ENCODE data around the gene CACNB4.
"Not testable (repeated sequence)": the region's sequence is repeated elsewhere in the genome, so short reads cannot be mapped to it uniquely, and the experiment has no call there.

Gene CACNB4

DNA sequence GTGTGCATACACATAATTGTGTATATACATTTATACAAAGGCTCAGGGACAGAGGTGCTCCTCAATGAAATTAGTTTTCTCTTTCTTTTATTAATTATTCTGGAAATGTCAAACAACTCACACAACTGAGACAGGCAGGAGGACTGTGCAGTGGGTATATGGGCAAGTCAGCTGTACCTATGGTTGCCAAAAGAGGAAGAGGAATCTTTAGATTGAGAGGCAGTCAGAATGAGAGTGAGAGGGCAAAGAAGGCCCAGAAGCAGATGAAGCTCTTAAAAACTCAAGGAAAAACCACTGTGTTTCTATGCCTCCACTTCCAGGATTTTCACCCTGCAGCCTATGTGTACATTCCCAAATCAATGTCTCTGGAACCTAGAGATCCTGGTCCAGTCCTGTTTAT is 79.1 kb downstream of the CACNB4 start:
- no peak for DNase-seq (ENCODE audit: low spot score)

DNA sequence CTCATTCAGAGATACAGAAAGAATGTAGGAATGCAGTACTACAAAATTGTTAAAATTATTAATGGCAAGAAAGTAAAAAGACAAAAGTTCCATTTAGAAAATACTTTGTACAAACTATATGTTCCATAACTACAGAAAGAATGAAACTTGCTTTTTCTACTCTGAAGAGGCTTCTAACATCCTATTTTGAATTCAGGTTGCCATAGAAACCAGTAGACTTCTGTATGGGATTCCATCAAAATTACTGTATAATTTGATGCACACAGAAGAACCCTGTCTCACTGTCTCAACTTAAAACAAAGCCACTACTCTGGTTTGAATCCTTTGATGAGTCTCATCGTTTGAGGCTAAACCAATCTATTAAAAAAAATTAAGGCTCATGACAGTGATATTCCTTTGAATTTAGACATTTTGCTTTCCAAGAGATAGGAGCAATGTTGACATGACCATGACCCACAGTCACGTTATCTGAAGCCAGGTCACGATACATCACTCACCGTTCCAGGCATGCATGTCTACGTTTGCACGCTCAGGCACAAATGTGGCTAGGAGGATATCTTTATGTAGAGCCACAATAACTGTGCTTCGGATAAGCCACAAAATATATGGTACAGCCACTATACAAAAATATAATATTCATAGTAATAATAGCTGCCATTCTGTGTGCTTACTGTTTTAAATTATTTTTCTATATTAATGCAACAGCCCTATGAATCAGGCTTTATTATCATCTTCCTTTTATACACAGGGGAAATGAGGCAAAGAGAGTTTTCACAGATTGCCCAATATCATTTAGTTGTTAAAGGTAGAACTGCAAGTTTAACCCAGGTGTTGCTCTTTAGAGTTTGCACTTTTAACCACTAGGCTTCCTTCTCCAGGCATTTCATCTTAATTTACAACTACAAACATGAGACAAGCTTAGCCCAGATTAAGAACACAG is 82.4 kb downstream of the CACNB4 start:
- DNase-seq (ENCODE audit: low spot score) = no peak

DNA sequence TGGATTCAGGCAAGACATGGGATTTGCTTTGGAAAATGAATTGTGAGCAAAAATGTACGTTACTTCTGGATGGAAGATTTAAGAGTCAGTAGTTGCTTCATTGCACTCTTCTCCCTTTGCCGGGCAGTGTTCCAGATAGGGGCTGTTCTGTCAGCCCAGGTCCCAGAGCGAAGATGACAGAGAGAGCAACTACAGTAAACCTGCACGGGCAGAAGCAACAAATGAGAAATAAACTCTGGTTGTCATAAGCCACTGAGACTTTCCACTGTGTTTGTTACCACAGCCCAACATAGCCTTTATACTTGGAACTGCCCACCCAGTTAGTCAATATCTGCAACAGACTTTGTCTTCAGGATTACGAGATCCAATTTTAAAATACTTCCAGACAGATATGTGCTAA is 83.3 kb downstream of the CACNB4 start:
- no peak for DNase-seq (ENCODE audit: low spot score)

DNA sequence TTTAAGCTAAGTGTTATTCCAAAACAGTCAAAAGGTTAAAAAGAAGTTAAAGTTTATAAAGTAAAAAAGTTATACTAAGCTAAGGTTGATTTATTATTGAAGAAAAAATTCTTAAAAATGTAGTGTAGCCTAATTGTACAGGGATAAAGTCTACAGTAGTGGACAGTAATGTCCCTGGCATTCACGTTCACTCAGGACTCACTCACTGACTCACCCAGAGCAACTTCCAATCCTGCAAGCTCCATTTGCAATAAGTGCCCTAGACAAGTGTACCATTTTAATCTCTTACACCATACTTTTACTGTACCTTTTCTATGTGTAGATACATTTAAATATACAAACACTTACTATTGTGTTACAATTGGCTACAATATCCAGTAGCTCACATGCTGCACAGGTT is 86.1 kb downstream of the CACNB4 start:
- no peak for DNase-seq (ENCODE audit: low spot score)

DNA sequence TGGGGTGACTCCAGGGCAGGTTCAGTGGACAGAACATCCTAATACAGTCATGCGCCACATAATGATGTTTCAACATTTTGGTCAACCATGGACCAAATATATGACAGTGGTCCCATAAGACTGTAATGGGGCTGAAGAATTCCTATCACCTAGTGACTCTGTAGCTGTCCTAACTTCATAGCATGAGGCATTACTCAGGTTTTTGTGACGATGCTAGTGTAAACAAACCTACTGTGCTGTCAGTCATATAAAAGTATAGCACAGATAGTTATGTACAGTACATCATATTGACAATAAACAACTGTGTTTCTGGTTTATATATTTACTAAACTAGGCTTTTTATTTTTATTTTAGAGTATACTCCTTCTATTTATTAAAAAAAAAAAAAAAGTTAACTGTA is 87.1 kb downstream of the CACNB4 start:
- DNase-seq (ENCODE audit: low spot score) = no peak

DNA sequence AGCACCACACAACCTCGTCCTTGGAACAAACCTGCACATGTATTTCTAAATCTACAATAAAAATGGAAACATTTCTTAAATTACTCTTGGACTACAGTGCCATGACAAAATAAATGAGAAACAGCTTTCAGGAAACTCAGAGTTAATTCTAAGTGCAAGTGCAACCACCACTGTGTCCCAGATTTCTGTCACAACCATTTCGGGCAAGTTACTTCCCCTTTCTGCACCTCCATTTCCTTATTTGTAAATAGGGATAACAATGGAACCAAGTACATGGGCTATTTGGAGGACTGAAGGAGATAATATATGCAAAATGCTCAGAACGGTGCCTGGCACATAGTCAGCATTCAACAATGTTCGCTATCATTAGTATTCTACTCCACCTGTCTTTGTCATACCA is 93.2 kb downstream of the CACNB4 start:
- DNase-seq (ENCODE audit: low spot score) = no peak

DNA sequence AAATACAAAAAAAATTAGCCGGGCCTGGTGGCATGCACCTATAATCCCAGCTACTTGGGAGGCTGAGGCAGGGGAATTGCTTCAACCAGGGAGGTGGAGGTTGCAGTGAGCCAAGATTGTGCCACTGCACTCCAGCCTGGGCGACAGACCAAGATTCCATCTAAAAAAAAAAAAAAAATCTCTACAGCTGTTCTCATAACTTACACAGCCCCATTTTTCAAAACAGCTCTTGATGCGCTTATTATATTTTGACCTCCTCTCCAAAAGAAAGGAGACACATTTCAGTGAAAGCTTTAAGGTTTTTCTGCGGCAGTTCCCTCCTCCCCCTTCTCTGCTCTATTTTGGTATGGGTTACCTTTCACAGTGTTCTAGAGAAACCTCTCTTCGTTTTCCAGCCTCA is 95.6 kb downstream of the CACNB4 start:
- not testable (repeated sequence) for DNase-seq (ENCODE audit: low spot score)

DNA sequence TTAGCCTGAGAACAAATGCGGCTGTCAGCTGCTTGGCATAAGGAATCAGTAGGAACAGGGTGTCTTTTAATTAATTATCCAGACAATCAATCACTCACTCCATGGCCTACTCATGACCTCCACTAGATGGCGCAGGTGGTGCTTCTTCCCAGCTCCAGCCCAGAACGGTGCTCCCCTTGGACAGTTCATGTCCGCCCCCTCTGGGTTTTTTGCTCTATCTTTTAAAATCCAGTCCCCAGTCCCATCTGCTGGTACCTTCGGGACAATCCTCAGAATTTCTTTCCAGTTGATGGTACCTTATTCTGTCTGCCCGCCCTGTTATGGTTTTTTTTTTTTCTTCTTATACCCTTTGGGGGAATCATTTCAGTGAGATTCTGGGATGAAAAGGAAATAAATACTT is 99.8 kb downstream of the CACNB4 start:
- DNase-seq (ENCODE audit: low spot score) = peak; percentile 37

DNA sequence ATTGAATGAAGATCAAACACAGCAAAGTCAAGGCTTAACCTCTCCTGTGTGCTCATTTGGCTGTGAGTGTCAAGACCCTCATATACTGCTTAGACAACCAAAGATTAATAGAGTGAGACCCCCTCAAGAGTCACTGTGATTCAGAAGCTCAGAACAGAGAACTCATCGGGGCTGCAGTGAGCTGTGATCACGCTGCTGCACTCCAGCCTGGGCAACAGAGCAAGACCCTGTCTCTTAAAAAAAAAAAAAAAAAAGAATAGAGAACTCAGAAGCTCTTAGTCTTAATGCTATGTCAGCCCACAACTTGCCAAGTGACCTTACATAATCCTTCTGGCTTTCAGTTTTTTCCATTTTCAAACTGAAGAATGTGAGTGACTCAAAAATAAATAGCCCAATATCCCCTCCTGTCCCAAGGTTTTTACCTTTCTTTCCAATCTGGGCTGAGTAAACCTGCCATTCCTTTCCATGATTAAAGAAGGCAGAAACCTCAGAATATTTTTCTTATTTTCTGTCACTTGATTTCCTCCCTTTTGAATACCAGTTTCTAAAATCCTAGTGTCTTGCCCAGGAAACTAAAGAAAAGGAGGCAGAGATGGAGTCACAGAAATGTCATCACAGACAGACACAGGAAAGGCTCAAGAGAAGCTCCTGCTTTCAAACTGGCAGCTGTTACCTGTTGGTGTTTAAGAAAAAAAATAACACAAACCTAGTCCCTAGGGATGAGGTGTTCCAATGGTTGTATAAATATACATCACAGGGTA is 102.4 kb downstream of the CACNB4 start:
- DNase-seq (ENCODE audit: low spot score) = no peak

DNA sequence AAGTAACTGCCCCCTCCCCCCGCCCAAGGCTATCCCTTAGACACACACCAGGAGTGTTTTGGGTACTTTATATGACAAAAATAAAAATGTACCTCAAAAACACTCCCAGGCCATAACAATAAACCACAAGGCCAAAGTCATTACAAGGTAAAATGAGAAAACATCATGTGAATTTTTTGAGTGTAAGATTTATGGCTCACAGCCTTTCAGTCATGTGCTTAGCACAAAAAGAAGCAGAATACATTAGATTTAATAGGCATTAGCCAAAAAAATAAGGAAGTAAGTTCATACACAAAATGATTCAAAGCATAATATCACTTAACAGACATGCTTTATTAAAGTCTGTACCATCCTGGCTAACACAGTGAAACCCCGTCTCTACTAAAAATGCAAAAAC is 103.7 kb downstream of the CACNB4 start:
- DNase-seq (ENCODE audit: low spot score) = no peak

DNA sequence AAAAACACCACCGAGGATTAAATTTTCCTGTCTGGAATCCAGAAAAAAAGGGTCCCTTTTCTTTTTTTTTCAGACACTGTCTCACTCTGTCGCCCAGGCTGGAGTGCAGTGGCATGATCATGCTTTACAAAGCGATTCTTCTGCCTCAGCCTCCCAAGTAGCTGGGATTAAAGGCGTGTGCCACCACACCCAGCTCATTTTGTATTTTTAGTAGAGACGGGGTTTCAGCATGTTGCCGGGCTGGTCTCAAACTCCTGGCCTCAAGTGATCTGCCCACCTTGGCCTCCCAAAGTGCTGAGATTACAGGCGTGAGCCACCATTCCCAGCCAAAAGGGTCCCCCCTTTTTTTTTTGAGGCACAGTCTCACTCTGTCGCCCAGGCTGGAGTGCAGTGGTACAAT is 104.7 kb downstream of the CACNB4 start:
- not testable (repeated sequence) for DNase-seq (ENCODE audit: low spot score)

DNA sequence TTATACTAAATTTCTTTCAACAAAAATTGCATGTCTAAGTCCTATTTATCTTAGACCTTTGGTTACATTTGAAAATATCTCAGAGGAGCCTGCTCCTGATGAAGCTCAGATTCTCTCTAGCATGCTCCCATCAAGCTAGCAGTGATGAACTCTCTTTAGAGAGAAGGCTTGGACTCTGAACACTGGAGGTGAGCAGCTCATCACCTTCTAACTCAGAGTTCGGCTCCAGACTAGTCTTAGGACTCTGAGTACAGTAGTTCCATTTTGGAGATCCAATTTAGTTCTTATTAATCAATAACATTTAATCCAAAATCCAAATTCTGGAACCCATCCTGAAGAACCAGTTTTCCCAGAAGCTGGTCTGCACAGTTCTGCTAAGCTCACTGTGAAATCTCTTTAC is 107.8 kb downstream of the CACNB4 start:
- DNase-seq (ENCODE audit: low spot score) = no peak

DNA sequence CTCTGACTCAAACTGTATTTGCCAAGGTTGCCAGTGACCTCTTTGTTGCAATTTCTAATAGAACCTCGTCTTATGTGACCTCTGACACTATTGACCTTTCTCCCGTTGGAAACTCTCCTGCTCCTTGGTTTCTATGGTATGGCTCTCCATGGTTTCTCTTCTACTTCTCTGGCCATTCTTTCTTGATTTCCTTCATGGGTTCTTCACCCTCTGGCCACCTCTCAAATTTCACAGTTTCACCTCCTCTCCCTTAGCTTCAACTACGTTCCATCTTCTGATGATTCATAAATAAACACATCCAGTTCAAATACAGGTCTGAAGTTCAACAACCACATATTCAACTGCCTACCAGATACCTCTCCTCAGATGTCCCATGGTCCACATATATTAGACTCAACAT is 109.5 kb downstream of the CACNB4 start:
- no peak for DNase-seq (ENCODE audit: low spot score)

DNA sequence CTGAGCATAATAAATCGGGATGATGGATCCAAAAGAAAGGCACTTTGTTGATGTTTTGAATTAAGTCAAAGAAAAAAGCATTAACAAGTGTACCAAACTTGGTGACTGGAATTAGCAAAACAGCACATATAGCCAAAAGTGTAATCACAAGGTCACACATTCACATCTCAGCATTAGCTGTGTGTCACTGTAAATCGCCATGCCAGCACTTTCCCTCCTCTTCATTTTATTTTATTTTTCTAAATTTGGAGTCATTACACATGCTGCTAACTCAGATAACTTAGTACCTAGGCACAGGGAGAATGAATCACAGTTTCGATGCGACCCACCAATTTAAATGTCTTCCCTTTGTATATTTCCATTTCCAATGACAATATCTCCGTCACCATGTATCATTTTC is 111.4 kb downstream of the CACNB4 start:
- no peak for DNase-seq (ENCODE audit: low spot score)

DNA sequence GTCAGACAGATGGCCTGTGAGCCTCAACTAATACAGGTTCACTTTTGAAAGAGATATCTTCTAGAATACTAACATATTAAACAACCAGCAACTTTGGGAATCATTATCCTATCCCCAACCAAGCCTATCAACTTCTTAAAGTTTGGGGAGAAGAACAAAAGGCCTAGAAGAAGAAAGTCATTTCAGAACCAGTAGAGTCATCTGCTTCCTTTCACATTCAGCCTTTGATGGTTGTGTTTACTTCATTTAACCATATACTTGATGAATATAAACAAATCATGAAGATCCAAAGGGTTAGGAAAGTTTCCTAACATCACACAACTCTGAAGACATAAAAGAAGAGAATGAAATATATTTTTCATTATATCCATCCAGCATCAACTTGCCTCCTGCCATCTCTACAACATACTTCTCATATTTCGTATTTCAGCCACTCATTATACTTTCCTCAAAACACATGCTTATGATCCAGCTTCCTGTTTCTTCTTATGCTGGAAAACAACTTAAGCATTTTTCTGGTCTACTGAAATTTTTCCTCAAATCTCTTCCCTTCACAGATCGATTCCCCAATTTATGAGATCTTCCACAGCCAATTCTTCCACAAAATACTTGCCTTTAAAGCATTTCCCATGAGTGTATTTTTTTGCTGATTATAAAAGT is 114.3 kb downstream of the CACNB4 start:
- DNase-seq (ENCODE audit: low spot score) = no peak

DNA sequence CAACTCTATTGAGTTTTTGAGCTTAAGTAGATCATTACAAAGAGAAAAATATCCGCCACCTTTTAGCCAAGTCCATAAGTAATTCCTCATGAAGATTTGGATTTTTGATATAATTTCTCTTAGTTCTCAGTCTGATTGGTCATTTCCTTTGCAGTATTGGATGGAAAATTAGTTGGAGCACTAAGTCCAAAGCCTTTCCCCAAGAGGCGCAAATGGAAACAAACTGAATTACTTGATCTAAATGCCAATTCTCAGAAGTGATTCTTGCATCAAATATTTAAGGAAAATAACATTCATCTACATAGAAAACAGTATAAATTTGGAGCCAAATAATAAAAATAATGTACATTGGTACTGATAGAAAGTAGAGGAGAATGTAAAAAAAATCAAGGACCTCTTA is 115.6 kb downstream of the CACNB4 start:
- no peak for DNase-seq (ENCODE audit: low spot score)

DNA sequence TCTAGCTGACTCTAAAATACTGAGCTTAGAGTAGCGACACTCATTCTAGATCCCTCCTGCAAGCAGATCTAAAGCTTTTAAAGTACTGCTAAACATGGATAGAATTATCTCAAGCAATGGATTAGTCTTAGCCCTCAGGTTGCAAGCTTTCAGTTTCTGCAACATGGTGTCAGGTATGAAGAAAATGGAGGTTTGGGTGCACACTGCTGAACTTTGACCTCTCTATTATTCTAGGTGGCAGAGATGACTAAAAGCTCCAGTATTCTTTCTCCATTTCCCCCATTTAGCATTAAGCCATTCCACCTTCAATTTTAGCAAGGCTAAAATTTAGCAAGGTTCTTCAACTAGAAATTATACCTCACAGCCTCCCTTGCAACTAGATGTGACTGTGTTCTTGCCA is 117.0 kb downstream of the CACNB4 start:
- no peak for DNase-seq (ENCODE audit: low spot score)

DNA sequence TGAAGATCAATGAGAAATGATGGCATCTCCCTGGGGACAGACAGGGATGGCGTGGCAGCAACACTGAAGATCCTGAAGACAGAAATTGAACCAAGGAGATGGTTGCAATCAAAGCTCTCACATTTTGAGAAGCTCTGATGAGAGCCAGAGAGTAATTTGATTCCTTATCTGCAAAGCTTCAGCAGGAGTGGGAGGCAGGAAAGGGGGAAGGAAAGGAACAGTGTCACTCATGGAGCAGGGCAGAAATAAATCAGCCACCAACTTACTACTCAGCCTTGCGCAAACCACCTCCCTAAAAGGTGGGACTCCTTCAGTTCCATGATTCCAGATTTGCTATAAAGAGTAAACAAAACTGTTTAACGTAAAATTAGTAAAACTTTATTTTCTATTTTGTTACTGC is 119.2 kb downstream of the CACNB4 start:
- no peak for DNase-seq (ENCODE audit: low spot score)

DNA sequence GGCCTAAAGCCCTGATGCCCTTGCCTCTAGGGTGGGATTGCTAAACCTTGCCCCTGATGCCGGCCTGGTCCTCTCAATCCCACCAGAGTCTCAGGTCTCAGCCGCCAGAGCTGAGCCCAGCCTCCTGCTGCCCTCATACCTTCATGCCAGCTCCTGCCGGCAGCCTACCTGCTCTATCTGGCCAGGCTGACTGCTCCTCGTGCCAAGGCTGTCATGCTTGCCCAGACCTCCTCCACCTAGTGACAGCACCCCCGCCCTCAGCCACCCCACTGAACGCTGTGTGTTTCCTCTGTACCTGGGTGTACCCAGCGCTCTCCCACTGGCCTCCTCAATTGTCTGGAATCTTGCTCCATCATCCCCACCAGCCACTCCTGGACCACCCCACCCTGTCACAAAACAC is 120.1 kb downstream of the CACNB4 start:
- no peak for DNase-seq (ENCODE audit: low spot score)

DNA sequence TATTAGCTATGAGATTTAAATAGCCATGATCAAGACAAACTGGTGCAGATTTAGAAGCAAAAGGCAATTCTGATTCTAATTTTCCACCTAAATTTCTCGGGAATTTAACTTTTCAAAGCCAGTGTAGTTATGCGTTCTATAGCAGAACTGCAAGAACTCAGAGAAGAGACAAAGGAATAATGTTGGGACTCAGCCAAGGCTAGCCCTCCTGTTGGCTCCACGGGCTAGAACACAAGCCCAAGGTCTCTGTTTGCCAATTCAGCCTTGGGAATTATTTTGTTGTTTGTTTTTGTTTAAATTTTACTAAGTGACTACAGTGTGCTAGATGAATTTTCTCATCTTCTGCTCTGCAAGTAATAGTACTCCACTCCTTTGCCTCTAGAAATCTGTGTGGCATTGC is 121.2 kb downstream of the CACNB4 start:
- DNase-seq (ENCODE audit: low spot score) = no peak

DNA sequence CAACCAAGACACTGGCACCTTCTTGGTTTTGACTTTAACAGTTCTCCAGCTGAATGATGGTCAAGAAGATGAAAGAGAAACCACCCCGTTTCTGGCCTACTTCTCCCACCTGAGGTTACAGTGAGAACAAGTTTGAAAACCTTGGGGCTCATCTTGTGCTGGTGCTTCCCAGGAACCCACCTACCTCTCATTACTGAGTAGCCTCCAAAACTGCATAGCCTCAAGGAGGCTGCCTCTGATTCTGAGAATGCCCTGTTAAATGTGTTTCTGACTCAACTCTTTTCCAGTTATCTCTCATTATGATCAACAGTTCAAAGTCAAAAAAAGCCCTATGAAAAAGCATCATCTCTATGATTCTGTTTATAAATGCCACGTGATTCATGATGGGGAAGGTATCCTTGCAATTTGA is 121.9 kb downstream of the CACNB4 start:
- no peak for DNase-seq (ENCODE audit: low spot score)

DNA sequence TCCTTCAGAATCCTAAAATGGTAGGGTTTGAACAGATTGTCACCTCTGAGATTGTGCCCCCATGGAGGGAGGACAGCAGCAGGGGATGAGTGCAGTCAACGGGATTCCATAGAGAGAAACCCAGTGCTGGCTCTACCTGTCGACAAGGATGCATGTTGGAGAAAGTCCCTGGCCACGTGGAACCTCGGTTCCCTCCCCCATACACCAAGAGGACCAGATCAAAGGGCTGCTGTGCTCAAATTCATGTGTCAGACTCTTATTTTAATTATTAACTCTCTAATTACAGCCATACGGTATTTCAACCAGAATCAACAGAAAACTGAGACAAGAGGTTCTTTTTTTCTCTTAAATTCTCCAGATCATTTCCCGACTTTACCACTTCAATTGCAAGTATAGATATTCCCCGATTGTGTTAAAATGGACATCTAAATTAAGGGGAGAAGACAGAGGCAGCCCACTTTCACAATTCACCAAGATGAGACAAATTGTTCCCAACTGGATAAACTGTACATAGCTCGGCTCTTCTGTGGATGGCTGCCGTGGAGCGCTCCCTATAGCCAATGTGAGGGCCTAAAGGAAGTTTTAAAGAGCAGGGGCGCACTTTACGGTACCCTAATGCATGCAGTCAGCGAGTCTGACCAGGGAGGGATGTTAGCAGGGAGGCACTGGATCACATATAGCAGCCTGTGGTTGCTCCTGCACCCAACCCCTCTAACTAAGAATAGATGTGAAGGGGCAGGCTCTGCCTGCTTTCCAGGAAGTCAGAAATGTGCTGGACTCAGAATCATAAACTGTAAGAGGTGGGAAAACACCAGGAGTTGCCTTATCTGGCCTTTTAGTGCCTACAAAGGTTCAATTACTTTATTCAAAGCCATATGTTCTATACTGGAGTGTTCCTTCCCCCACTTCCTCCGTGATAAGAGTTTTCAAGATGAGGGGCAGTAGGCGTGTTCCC is 123.1 kb downstream of the CACNB4 start:
- DNase-seq (ENCODE audit: low spot score) = no peak

Measured in CD4-positive, alpha-beta T cell treated with Interleukin-6 at 100 ng/mL for 8 hours (primary cell).